Measurements from ENCODE around the gene DIPK1A. TPM values are rescaled to one million over a fixed set of nuclear protein-coding genes. Genes with fewer than 3 reads are reported as not detected.

Gene DIPK1A
- total RNA-seq, 4 donors from 2014 or later, result 3.1 to 9.9 (median 4.9) TPM

GRCh38 chr1:92884195-92884594, 77.1 kb downstream of the DIPK1A start:
- Histone ChIP-seq H3K4me1 (no peaks in the 10 kb centered on the region), H3K4me3 (no peak overlapping the region), H3K36me3 (no peaks in the 10 kb centered on the region), H3K27ac (no peak overlapping the region), H3K9me3 (no peaks in the 10 kb centered on the region), H3K27me3 (no peaks in the 10 kb centered on the region)
- WGBS, 2 donors, result 100% methylated on average over 1 of the region's 1 CpG
- intact Hi-C loops (cut with DNase I), result no loop called here
- no peak for DNase-seq
- TF ChIP-seq CTCF (IDR thresholded peaks at IDR 0.05) (no peak), POLR2A (IDR thresholded peaks at IDR 0.05) (no peak)

- H3K4me3 ChIP-seq, result no peak overlapping the region
- intact Hi-C loops (cut with DNase I), result no loop called here
- no peaks in the 10 kb centered on the region for H3K36me3 ChIP-seq
- H3K4me1 ChIP-seq, result no peaks in the 10 kb centered on the region
- H3K27ac ChIP-seq, result no peak overlapping the region
- no peaks in the 10 kb centered on the region for H3K9me3 ChIP-seq
- DNase-seq, result no peak
- TF ChIP-seq CTCF (IDR thresholded peaks at IDR 0.05) (no peak), POLR2A (IDR thresholded peaks at IDR 0.05) (no peak)
- H3K27me3 ChIP-seq, result no peaks in the 10 kb centered on the region
Measured at GRCh38 chr1:92883297-92883696, 78.0 kb downstream of the DIPK1A start.

GRCh38 chr1:92882819-92883218, 78.4 kb downstream of the DIPK1A start:
- WGBS, 2 donors, result 0 to 6% methylated on average over 1 of the region's 1 CpG

GRCh38 chr1:92881391-92881790, 79.9 kb downstream of the DIPK1A start:
- 86 to 90% methylated on average over 3 of the region's 3 CpGs for WGBS, 2 donors
- Histone ChIP-seq H3K27me3 (no peaks in the 10 kb centered on the region), H3K36me3 (no peaks in the 10 kb centered on the region), H3K9me3 (no peaks in the 10 kb centered on the region), H3K4me1 (peaks cover 0 to 15% (median 1%) of the 10 kb centered on the region in 3 donors), H3K27ac (no peak overlapping the region), H3K4me3 (no peak overlapping the region)
- intact Hi-C loops (cut with DNase I), result no loop called here
- TF ChIP-seq POLR2A (IDR thresholded peaks at IDR 0.05) (no peak), CTCF (IDR thresholded peaks at IDR 0.05) (no peak)
- no peak for DNase-seq

More at GRCh38 chr1:92882819-92883218, 78.4 kb downstream of the DIPK1A start:
- no peaks in the 10 kb centered on the region for H3K9me3 ChIP-seq
- TF ChIP-seq CTCF (IDR thresholded peaks at IDR 0.05), result peak in 1 of 6 experiments; percentile 14
- no peak for TF ChIP-seq POLR2A (IDR thresholded peaks at IDR 0.05)
- peaks cover 0 to under 1% (median 0%) of the 10 kb centered on the region in 3 donors for H3K4me1 ChIP-seq
- H3K27ac ChIP-seq, result no peak overlapping the region
- intact Hi-C loops (cut with DNase I), result no loop called here
- H3K36me3 ChIP-seq, result no peaks in the 10 kb centered on the region
- DNase-seq, result no peak
- H3K27me3 ChIP-seq, result no peaks in the 10 kb centered on the region
- H3K4me3 ChIP-seq, result no peak overlapping the region

- TF ChIP-seq CTCF (IDR thresholded peaks at IDR 0.05) (no peak), POLR2A (IDR thresholded peaks at IDR 0.05) (no peak)
- Histone ChIP-seq H3K27me3 (no peaks in the 10 kb centered on the region), H3K9me3 (no peaks in the 10 kb centered on the region), H3K4me3 (no peak overlapping the region), H3K4me1 (peaks cover 0 to 15% (median 2%) of the 10 kb centered on the region in 3 donors), H3K27ac (no peak overlapping the region), H3K36me3 (no peaks in the 10 kb centered on the region)
- 69 to 75% methylated on average over 4 of the region's 4 CpGs for WGBS, 2 donors
- DNase-seq, result no peak
- intact Hi-C loops (cut with DNase I), result no loop called here
Measured at GRCh38 chr1:92879316-92879968, 81.8 kb downstream of the DIPK1A start.

Data from esophagus squamous epithelium (tissue), 5 donors.